Stomach smooth muscle (tissue), 2 donors: ENCODE results near the gene IFNA8.
"Not testable (repeated sequence)": the region's sequence is repeated elsewhere in the genome, so short reads cannot be mapped to it uniquely, and the experiment has no call there.

ENCODE experiments used
- H3K27ac ChIP-seq: one replicate; pipeline ENCODE4 v1.7.0; 2013; ENCODE audit warnings: mild to moderate bottlenecking, low read length, inconsistent platforms
- H3K27me3 ChIP-seq, 2 donors: one replicate each; pipeline ENCODE4 v1.7.0; 2013; ENCODE audit warnings: low read length in 2 of 2; ENCODE audit not compliant: insufficient read depth in 2 of 2, control insufficient read depth in 1 of 2
- H3K36me3 ChIP-seq, 2 donors: one replicate each; pipeline ENCODE4 v1.7.0; 2013; ENCODE audit warnings: low read length in 2 of 2; ENCODE audit not compliant: control insufficient read depth in 2 of 2, insufficient read depth in 2 of 2
- H3K4me1 ChIP-seq: one replicate; pipeline ENCODE4 v1.7.0; 2013; ENCODE audit warnings: low read length; ENCODE audit not compliant: control insufficient read depth, insufficient read depth
- H3K4me3 ChIP-seq, 2 donors: one replicate each; pipeline ENCODE4 v1.7.0; 2013; ENCODE audit warnings: low read length in 2 of 2
- H3K9ac ChIP-seq, 2 donors: one replicate each; pipeline ENCODE4 v1.7.0; 2013; ENCODE audit warnings: low read length in 2 of 2, mild to moderate bottlenecking in 1 of 2
- H3K9me3 ChIP-seq, 2 donors: one replicate each; pipeline ENCODE4 v1.7.0; 2013; ENCODE audit warnings: low read length in 2 of 2; ENCODE audit not compliant: control insufficient read depth in 2 of 2
- donor health status: healthy.
- donor health status: Pancreatic carcinoma.

Gene IFNA8

DNA sequence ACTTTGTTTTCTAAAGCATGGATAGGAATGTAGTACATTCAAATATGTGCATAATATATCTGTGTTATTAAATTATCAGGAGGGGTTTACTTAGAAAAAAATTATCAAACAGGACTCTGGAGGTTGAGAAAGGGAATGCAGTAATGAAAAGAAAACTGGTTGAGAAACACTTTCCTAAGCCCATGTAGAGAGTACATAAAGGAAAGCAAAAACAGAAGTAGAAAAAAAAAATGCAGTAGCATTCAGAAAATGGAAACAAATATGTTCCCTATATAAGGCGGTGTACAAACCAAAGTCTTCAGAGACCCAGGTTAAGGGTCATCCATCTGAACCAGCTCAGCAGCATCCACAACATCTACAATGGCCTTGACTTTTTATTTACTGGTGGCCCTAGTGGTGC lies at the start of gene IFNA8:
IFNA8 (plus strand) TSS at position 301 of the 400 bp plus-strand sequence; CDS start at position 361, 60 bp downstream.
- H3K4me1 ChIP-seq = no peaks in the 10 kb centered on the region
- H3K27me3 ChIP-seq = peaks cover 0 to 2% of the 10 kb centered on the region in 2 donors
- H3K36me3 ChIP-seq = no peaks in the 10 kb centered on the region
- no peak within 1 kb of the TSS for H3K9ac ChIP-seq
- no peak within 1 kb of the TSS for H3K27ac ChIP-seq
- H3K4me3 ChIP-seq = no peak within 1 kb of the TSS
- no peaks in the 10 kb centered on the region for H3K9me3 ChIP-seq

DNA sequence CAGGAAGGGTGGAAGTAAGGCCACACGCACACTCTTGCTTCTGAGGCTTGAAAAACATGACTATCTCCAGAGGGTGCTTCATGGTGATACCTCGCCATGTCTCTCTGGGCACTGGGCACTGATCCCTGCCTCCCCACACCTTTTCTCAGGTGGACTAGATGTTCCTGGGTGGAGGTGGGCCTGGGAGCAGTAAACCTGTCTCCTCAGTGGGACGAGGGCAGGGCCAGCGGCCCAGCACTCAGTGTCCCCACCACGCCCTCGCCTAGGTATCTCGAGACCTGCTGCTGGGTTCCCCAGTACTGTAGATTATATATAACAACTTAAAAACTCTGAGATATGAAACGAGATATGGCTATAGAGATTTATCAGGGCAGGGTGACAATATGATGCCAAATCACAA lies 46.6 kb upstream of the IFNA8 start:
- Histone ChIP-seq H3K27me3 (no peaks in the 10 kb centered on the region), H3K9me3 (no peaks in the 10 kb centered on the region), H3K4me3 (no peak overlapping the region), H3K9ac (no peak overlapping the region), H3K27ac (no peak overlapping the region), H3K4me1 (no peaks in the 10 kb centered on the region), H3K36me3 (no peaks in the 10 kb centered on the region)

GRCh38 chr9:21367169-21367568 lies 41.7 kb upstream of the IFNA8 start:
- not testable (repeated sequence) for H3K36me3 ChIP-seq, H3K27ac ChIP-seq, H3K9ac ChIP-seq, H3K4me3 ChIP-seq, H3K4me1 ChIP-seq, H3K27me3 ChIP-seq, H3K9me3 ChIP-seq

- Histone ChIP-seq H3K4me1 (no peaks in the 10 kb centered on the region), H3K4me3 (no peak within 1 kb of the TSS), H3K27me3 (no peaks in the 10 kb centered on the region), H3K9ac (no peak within 1 kb of the TSS), H3K9me3 (no peaks in the 10 kb centered on the region), H3K36me3 (no peaks in the 10 kb centered on the region), H3K27ac (no peak within 1 kb of the TSS)
Measured at GRCh38 chr9:21367957-21368356, 41.0 kb upstream of the IFNA8 start, which contains the start of gene IFNA13. TSS of gene IFNA13 (minus strand) at chr9:21368057. CDS start at chr9:21368010, 47 bp downstream.

- not testable (repeated sequence) for H3K4me3 ChIP-seq, H3K4me1 ChIP-seq, H3K36me3 ChIP-seq, H3K27ac ChIP-seq, H3K27me3 ChIP-seq, H3K9me3 ChIP-seq, H3K9ac ChIP-seq
Measured at GRCh38 chr9:21371467-21371866, 37.5 kb upstream of the IFNA8 start.

DNA sequence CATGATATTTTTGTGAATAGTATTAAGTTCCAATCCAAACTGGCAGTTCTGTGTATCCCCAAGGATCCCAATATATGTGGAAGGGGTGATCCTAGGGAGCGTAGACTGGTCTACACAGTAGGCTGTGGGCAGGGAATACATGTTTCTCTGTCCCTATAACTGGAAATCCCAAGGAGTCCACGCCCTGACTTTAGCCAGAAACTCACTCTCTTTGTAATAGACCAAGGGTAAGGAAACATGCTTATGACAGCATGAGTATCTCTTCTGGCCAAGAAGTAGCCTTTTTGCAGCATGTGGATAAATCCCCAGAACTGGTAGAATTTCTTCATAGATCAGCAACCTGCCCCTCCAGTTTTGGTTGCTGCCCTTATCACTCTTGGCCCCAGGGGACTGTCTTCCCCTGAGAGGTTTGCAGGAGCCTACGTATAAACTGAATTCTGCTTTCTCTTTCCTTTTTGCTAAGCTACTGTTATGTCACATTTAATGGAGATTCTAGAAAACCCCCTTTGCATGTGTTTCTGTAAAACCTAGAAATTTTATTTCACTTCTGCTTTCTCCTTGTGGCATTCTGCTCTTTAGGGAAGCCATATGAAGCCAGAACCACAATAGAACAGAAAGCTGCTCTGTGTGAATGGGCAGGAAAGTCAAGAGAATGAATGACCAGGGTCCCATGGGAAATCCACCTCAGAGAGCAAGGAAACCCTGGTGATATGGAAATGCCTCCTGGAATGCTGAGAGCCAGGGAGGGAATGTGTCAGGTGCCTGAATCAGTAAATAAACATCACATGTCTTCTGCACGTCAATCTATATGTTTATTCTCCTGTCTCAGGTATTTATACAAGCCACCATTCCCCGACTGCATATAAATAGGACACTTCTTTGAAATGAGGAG lies 27.2 kb upstream of the IFNA8 start:
- Histone ChIP-seq H3K27ac (no peak overlapping the region), H3K4me3 (no peak overlapping the region)

GRCh38 chr9:21383627-21384026 lies 25.3 kb upstream of the IFNA8 start:
- H3K36me3 ChIP-seq = no peaks in the 10 kb centered on the region
- H3K4me3 ChIP-seq = no peak overlapping the region
- H3K9ac ChIP-seq = no peak overlapping the region
- H3K9me3 ChIP-seq = no peaks in the 10 kb centered on the region
- peaks cover 3 to 4% of the 10 kb centered on the region in 2 donors for H3K27me3 ChIP-seq
- H3K4me1 ChIP-seq = no peaks in the 10 kb centered on the region
- H3K27ac ChIP-seq = no peak overlapping the region

More for the DNA sequence above, 27.2 kb upstream of the IFNA8 start:
- Histone ChIP-seq H3K4me1 (no peaks in the 10 kb centered on the region), H3K9ac (no peak overlapping the region), H3K9me3 (no peaks in the 10 kb centered on the region), H3K36me3 (no peaks in the 10 kb centered on the region), H3K27me3 (peaks cover 0 to 4% of the 10 kb centered on the region in 2 donors)

GRCh38 chr9:21385131-21385670 lies 23.7 kb upstream of the IFNA8 start, which contains the start of gene IFNA2:
TSS of gene IFNA2 (minus strand) at chr9:21385398. CDS start at chr9:21385329, 69 bp downstream.
- Histone ChIP-seq H3K27me3 (peaks cover 3 to 4% of the 10 kb centered on the region in 2 donors), H3K9ac (no peak within 1 kb of the TSS), H3K9me3 (no peaks in the 10 kb centered on the region), H3K27ac (no peak within 1 kb of the TSS), H3K4me1 (no peaks in the 10 kb centered on the region), H3K4me3 (no peak within 1 kb of the TSS), H3K36me3 (no peaks in the 10 kb centered on the region)

- peaks cover 6% of the 10 kb centered on the region for H3K4me1 ChIP-seq
- no peaks in the 10 kb centered on the region for H3K36me3 ChIP-seq
- no peak overlapping the region for H3K9ac ChIP-seq
- no peaks in the 10 kb centered on the region for H3K9me3 ChIP-seq
- H3K27me3 ChIP-seq = peaks cover 6 to 19% of the 10 kb centered on the region in 2 donors
- H3K27ac ChIP-seq = no peak overlapping the region
- H3K4me3 ChIP-seq = no peak overlapping the region
Measured at GRCh38 chr9:21392270-21392669, 16.6 kb upstream of the IFNA8 start.

- Histone ChIP-seq H3K4me3 (peak overlapping the region; percentile 63 to 73), H3K27me3 (peaks cover 10 to 20% of the 10 kb centered on the region in 2 donors), H3K9ac (peak overlapping the region in 1 of 2 donors; percentile 31), H3K4me1 (peaks cover 6% of the 10 kb centered on the region), H3K36me3 (no peaks in the 10 kb centered on the region), H3K27ac (no peak overlapping the region), H3K9me3 (no peaks in the 10 kb centered on the region)
Measured at GRCh38 chr9:21395778-21396717, 12.9 kb upstream of the IFNA8 start.
